Measurements from ENCODE around the gene RAD51AP1.

The RAD51AP1 gene

DNA sequence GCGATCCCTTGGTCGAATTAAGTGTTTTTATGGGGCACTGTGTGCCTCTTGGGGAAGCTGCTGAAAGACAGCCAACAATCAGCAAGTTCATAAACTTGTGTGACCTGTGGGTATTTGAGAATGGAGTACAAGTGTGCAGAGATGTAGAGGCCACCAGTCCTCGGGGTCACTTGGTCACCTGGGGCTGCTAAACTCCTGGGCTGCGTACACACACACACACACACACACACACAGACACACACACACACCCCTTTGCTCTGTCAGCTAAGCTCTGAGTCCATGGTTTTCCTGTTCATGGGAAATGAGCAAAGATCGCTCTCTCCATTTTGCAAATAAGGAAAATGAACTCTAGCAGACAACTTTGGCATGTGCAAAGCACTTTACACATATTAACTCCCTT lies 47.8 kb downstream of the RAD51AP1 start:
- CTCF ChIA-PET = interaction anchor here (1.0 to 1.8 kb wide), 4 partner anchors 12 to 171 kb away, joined by 3 to 6 read pairs (median 4); no protein-coding TSS in a partner anchor
- TF ChIP-seq, protein P1, sequence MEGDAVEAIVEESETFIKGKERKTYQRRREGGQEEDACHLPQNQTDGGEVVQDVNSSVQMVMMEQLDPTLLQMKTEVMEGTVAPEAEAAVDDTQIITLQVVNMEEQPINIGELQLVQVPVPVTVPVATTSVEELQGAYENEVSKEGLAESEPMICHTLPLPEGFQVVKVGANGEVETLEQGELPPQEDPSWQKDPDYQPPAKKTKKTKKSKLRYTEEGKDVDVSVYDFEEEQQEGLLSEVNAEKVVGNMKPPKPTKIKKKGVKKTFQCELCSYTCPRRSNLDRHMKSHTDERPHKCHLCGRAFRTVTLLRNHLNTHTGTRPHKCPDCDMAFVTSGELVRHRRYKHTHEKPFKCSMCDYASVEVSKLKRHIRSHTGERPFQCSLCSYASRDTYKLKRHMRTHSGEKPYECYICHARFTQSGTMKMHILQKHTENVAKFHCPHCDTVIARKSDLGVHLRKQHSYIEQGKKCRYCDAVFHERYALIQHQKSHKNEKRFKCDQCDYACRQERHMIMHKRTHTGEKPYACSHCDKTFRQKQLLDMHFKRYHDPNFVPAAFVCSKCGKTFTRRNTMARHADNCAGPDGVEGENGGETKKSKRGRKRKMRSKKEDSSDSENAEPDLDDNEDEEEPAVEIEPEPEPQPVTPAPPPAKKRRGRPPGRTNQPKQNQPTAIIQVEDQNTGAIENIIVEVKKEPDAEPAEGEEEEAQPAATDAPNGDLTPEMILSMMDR (IDR thresholded peaks at IDR 0.05; ENCODE audit: control extremely low read depth, extremely low read depth, low read depth, missing control alignments) = no peak
- DNase-seq (ENCODE audit: extremely low spot score) = no peak
- POLR2A ChIA-PET = no interaction called here

DNA sequence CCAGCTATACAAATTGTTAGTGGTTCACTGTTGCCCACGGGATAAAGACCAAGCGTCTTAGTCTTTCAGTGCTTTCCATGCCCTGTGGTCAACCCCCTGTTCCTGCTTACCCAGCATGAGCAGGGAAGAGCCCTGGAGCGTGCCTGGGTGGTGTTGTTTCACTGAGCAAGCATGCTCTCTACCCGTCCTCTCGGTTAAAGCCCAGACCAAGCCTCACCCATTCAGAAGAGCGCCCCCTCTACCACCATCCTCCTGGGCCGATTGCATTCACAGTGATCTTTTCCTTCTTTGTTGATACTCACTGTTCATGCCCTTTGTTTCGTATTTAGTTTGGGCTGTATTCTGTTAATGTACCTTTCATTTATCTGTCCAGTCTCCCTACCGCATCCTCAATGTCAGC lies 48.4 kb downstream of the RAD51AP1 start:
- CTCF ChIA-PET = interaction anchor here (1.0 to 9.8 kb wide), 5 partner anchors 10 to 18 kb away, joined by 3 to 96 read pairs (median 4); no protein-coding TSS in a partner anchor

DNA sequence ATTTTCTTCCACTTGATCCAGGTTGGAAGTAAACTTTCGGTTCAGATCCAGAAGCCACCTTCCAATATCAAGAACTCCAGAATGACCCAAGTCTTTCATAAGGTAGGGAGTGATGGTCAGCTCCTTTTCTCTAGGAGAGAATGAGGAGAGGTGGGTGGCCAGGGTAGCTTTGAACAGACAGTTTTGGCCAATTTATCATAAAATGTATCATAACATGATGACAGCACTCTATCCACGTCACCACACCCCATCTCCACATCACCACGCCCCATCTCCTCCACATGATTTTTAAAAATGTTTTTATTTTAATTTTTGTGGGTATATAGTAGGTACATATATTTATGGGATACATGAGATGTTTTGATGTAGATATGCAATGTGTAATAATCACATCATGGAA lies 50.2 kb downstream of the RAD51AP1 start:
- CTCF ChIA-PET = interaction anchor here (2.7 to 9.8 kb wide), 2 partner anchors 8 to 15 kb away, joined by 8 to 96 read pairs; no protein-coding TSS in a partner anchor
- no peak for DNase-seq (ENCODE audit: extremely low spot score)
- POLR2A ChIA-PET = no interaction called here
- TF ChIP-seq, protein P1 (IDR thresholded peaks at IDR 0.05; ENCODE audit: control extremely low read depth, extremely low read depth, low read depth, missing control alignments) = no peak

More for the DNA sequence above, 48.4 kb downstream of the RAD51AP1 start:
- TF ChIP-seq, protein P1 (IDR thresholded peaks at IDR 0.05; ENCODE audit: control extremely low read depth, extremely low read depth, low read depth, missing control alignments) = no peak
- no peak for DNase-seq (ENCODE audit: extremely low spot score)
- POLR2A ChIA-PET = no interaction called here

DNA sequence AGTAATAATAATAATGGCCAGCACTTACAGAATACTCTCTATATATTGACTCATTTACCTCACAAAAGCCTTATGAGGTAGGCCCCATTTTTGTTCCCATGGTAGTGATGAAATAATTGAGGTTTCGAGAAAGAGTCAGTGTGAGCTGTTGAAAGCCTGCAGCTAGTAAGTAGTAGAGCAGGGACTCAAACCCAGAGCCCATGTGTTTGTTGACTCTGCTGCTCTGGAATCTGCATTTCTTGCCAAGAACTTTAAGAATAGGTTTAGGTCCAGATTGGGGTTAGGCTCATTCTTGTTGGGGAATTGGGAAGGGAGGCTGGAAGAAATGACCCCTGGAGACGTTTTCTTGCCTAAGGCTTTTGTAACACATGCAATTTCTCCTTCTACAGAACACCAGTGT lies 51.3 kb downstream of the RAD51AP1 start:
- CTCF ChIA-PET = interaction anchor here (2.7 to 9.8 kb wide), 2 partner anchors 9 to 14 kb away, joined by 8 to 96 read pairs; no protein-coding TSS in a partner anchor
- no peak for DNase-seq (ENCODE audit: extremely low spot score)
- POLR2A ChIA-PET = no interaction called here
- TF ChIP-seq, protein P1 (IDR thresholded peaks at IDR 0.05; ENCODE audit: control extremely low read depth, extremely low read depth, low read depth, missing control alignments) = no peak

DNA sequence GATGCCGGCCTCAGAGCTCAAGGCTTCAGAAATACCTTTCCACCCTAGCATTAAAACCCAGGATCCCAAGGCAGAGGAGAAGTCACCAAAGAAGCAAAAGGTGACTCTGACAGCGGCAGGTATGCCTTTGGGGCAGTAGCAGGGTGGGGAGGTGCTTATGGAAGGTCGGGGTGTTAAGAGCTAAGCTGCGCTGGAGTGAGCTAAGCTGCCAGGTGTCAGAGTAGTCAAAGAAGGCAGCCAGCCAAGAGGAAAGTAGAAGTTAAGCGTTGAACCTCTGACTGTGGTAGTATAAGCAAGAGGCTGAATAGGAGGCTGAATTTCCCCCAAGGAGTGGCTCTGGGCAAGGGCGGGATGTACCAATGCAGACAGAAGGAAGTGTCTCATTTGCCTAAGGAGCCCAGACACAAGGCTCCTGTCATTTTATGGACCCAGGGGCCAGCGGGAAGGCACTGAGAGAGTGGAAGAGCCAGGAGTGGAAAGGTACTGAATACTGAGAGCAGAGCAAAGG lies 52.5 kb downstream of the RAD51AP1 start:
- POLR2A ChIA-PET = no interaction called here
- CTCF ChIA-PET = interaction anchor here (1.6 to 9.8 kb wide), 4 partner anchors 9 to 16 kb away, joined by 6 to 96 read pairs (median 8); no protein-coding TSS in a partner anchor
- no peak for DNase-seq (ENCODE audit: extremely low spot score)
- TF ChIP-seq, protein P1 (IDR thresholded peaks at IDR 0.05; ENCODE audit: control extremely low read depth, extremely low read depth, low read depth, missing control alignments) = no peak

DNA sequence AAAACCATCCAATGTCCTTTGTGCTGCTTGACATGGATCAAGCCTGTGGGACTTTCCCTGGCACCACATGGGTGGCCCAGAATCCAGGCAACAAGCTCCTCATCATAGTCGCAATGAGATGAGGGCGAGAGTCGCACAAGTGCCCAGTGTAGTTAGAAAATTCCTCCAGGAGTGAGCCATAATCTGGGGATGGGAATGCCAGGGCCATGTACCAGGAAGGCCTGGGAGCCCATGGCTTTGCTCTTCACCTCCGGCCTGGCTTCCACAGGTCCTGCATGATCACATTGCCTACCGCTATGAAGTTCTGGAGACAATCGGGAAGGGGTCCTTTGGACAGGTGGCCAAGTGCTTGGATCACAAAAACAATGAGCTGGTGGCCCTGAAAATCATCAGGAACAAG lies 57.2 kb downstream of the RAD51AP1 start:
- POLR2A ChIA-PET = no interaction called here
- CTCF ChIA-PET = interaction anchor here (1.5 to 9.8 kb wide), 2 partner anchors 8 to 12 kb away, joined by 3 to 96 read pairs; no protein-coding TSS in a partner anchor
- TF ChIP-seq, protein P1 (IDR thresholded peaks at IDR 0.05; ENCODE audit: control extremely low read depth, extremely low read depth, low read depth, missing control alignments) = no peak
- no peak for DNase-seq (ENCODE audit: extremely low spot score)
